Activated effector memory CD4-positive, alpha-beta T cell treated with Interleukin-2 at 50 U/mL for 16 hours (primary cell): ENCODE data around the gene UGT1A3.
"Not testable (repeated sequence)": the region's sequence is repeated elsewhere in the genome, so short reads cannot be mapped to it uniquely, and the experiment has no call there.

ENCODE experiments used
- DNase-seq: peaks from one replicate; pipeline ENCODE4 v3.0.0-alpha.2; 2020

Gene UGT1A3

GRCh38 chr2:233728723-233729301 is at the start of gene UGT1A3:
Gene UGT1A3 (plus strand): TSS chr2:233729042. CDS start chr2:233729127, 85 bp downstream.
- no peak for DNase-seq

DNA sequence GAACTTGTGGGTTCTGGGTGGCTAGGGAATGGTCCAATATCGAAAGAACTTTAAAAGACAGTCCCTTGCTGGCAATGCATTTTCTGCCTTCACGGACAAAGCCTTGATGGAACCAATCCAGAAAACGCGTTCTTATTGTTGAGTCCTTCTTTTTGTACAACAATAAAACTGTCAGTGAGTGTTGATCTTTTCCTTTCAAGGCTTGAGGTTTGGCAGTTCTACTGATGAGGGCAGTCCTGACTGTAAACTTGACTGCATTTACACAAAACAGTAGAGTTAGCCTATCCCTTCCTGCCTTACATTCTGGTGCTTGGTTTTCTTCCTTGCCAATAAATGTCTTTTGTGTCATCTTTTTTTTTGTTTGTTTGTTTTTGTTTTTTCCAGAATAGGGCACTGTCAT is 49.6 kb upstream of the UGT1A3 start:
- no peak for DNase-seq

- DNase-seq = no peak
These were observed 48.3 kb upstream of the UGT1A3 start for GRCh38 chr2:233680361-233681045.

- DNase-seq = no peak
These were observed 47.2 kb upstream of the UGT1A3 start, which contains the start of gene UGT1A7 for GRCh38 chr2:233681521-233682099. Gene UGT1A7 (plus strand): TSS chr2:233681901. CDS start chr2:233681938, 37 bp downstream.

DNA sequence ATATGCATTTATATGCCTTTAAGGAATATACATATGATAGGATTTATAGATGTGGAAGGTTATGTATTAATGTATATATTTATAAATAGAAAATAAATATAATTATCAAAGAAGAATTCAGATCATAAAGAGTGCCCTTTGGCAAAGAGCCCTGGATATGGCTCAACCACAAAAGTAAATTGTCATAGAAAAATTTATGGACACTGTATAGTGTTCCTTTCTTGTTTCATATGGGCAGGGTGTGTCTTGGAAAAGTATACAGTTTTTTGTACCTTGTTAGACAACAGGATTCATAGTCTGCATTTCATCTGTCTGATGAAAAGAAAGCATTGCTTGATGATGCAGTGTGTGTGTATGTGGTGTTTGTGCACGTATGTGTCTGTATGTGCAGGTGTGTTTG is 44.2 kb upstream of the UGT1A3 start:
- DNase-seq = no peak

DNA sequence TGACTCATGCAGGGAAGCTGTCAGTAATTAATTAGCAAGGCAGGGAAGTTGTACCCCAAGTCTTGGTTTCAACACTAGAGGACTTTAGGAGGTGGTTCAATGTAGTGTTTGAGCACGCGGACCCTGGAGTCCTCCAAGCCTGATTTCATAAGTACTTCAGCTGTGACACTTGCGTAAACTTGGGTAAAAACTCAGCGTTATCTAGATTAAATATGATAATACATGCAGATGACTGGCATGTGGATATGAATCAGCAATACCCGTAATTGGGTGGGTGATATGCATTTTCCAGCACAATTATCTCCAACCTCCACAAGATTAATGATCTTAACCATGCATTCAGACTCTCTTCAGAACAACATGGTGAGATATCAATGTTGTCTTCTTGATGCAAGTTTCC is 41.9 kb upstream of the UGT1A3 start:
- DNase-seq = no peak

DNA sequence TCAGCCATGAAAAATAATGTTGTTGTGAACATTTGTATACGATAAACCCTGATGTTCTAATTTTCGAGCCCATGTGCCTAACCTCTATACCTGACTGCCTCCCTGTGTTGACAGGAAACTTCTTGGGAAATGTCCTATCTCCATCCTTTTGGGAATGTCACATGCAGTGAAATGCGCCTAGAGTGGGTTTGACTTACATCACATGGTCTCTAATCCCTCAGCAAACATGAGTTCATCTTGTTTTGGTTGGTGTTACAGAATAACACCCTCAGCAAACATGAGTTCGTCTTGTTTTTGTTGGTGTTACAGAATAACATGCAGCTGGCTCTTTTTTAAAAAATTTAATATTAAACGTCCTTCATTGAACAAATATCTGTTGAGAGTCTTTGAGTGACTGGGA is 40.5 kb upstream of the UGT1A3 start:
- no peak for DNase-seq

- DNase-seq = no peak
These were observed 39.8 kb upstream of the UGT1A3 start for GRCh38 chr2:233689031-233689430.

DNA sequence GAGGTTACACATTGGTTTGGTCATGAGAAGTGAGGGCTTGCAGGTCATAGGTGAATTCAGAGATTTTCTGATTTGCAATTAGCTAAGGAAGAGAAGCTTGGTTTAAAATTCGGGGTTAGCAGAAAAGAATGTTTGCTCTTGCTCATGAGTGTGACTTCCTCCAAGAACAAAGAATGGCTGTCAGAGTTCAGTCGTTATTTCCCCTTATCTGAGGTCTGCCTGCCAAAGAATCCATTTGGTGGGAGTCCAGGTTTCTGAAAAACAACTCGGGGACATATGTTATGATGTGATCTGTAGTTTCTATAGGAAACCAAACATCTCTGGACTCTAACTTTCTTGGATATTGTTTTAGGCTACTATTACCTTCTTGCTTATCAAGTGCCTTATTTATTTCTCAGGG is 39.3 kb upstream of the UGT1A3 start:
- DNase-seq = no peak

GRCh38 chr2:233690444-233690843 is 38.4 kb upstream of the UGT1A3 start:
- DNase-seq = no peak

DNA sequence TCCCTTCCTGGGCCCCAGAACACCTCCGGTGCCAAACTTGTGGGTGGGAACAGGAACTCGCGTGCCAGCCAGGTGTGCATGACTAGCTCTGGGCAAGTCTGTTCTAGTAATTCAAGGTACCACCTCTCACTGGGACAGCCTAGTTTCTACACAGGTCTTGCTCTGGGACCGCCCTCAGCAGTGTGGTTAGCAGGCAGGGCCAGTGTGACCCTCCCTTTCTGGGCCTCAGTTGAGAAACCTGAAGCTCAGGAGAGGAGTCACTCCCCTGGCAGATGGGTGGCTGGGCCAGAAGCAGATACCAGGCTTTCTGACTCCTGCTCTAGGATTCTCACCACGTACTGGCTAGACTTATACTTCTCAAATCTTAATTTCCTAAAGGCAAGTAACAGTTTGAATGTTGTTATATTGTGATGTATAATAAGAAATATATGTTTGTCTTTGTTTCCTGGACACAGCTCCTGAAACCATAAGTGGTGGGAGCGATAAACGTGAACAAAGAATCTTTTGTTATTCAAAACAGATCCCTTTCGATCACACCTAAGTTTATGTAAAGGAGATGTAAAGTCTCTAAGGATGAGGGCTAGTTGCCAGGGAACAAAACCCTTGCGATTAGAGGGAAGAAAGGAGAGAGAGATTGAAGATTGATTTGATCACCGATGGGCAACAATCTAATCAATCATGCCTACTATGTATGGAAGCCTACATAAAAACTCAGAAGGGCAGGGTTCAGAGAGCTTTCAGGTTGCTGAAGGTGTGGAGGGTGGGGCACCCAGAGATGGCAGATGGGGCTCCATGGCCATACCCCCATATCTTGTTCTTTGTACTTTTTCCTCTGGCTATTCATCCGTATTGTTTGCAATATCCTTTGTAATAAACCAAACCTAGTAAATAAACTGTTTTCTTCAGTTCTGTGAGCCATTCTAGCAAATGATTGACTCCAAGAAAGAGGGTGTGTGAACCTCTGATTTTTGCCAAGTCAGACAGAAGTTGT is 37.1 kb upstream of the UGT1A3 start:
- no peak for DNase-seq

GRCh38 chr2:233692648-233693047 is 36.2 kb upstream of the UGT1A3 start, which contains the start of gene UGT1A6:
Gene UGT1A6 (plus strand): TSS chr2:233692890. CDS start chr2:233693005, 115 bp downstream.
- no peak for DNase-seq

DNA sequence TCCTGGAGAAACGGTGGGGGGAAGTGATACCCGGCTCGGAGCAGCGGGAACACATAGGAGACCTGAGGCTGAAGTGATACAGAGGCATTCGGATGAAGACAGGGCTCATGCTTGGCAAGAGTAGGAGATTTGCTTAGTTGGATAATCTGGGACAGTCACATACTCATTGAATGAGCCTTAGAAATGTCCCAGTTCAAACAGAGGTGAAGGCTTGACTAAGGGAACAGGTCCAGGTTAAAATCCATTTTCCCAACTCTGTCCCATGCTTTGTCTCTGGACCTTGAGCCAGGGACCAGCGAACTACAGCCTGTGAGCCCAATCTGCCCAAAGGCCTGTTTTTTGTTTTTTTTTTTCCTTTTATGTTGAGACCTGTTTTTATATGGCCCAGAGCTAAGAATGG is 34.9 kb upstream of the UGT1A3 start:
- no peak for DNase-seq

GRCh38 chr2:233698740-233699139 is 30.1 kb upstream of the UGT1A3 start:
- no peak for DNase-seq

GRCh38 chr2:233699424-233700027 is 29.3 kb upstream of the UGT1A3 start:
- DNase-seq = no peak

GRCh38 chr2:233700028-233700635 is 28.7 kb upstream of the UGT1A3 start:
- DNase-seq = no peak

DNA sequence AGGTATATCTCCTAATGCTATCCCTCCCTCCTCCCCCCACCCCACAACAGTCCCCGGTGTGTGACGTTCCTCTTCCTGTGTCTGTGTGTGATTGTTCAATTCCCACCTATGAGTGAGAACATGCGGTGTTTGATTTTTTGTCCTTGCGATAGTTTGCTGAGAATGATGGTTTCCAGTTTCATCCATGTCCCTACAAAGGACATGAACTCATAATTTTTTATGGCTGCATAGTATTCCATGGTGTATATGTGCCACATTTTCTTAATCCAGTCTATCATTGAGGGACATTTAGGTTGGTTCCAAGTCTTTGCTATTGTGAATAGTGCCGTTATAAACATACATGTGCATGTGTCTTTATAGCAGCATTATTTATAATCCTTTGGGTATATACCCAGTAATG is 28.0 kb upstream of the UGT1A3 start:
- not testable (repeated sequence) for DNase-seq

DNA sequence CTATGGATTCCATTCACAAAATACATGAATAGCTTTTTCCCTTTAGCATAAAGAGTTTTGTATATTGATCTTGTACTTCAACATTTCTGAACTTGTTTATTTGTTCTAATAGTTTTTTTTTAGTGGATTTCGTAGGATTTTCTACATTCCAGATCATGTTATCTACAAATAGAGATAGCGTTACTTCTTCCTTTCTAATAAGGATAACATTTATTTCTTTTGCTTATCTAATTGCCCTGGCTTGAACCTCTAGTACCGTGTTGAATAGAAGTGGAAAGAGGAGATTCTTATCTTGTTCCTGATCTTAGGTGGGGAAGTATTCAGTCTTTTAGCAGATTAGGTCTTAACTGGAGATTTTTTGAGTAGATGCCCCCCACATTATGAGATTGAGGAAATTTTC is 26.6 kb upstream of the UGT1A3 start:
- DNase-seq = no peak

- no peak for DNase-seq
These were observed 22.8 kb upstream of the UGT1A3 start for GRCh38 chr2:233705911-233706506.

DNA sequence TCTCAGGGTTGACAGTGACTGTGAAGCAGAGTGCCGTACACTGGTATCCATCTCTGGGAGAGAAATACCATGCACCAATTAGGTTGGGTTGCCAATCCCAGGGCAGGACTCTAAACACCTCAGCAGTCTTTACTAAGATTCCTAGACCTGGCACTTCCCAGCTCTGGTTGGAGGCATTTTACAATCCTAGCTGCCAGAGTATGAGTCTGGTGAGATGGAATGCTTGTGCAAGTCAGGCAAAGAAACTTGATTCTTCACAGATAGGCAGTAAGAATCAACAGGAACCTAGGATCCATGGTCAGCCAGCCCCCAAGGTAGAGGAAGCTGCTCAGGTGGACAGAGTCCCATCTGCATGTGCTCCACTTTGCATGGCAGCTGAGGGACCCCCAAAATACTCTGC is 22.1 kb upstream of the UGT1A3 start:
- no peak for DNase-seq

DNA sequence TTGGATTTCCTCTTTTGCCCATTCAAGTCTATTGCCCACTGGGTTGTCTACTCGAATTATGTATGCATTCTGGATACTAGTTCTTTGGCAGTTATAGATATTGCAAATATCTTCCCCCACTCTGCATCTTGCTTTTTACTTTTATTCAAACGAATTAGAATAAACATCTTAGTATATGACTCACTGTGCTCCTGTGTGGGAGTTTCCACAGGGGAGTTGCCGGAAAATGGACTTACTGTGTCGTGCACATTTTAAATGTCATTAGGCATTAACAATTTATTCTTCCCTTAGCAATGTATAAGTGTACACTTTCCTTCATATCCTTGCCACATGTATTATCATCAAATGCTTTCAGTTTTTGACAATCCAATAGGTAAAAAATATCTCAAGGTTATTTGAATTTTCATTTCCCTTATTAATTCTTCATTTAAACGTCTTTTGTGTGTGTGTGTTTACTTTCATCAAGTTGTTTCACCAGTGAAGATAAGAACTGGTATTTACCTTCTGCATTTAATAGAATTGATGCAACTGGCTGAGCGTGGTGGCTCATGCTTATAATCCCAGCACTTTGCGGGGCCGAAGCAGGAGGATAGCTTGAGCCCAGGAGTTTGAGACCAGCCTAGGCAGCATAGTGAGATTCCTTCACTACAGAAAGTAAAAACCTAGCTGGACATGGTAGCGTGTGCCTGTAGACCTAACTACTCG is 20.8 kb upstream of the UGT1A3 start:
- DNase-seq = no peak
